ENCODE measurements around the gene ANKRD37.

DNA sequence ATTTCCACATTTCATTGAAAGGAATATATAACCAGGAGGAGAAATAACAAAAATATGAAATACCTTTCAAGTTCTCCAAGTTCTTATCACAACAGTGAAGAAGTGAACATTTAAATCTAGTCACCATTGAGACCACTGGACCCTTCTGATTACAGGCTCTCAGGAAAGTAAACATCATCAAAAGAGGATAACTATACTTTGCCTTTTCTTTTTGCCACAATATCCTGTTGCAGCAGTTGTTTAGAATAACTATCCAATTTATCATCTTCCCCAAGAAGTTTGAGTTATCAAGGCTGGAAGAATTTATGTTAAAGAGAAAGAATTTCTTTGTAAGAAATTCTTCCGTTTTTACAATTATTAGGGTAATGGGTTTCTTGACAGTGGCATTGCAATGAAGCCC, 4.5 kb upstream of the ANKRD37 start:
- no peak for TF ChIP-seq POLR2A (IDR thresholded peaks at IDR 0.05; ENCODE audit: low read depth, low read length)
- TF ChIP-seq, protein P1, sequence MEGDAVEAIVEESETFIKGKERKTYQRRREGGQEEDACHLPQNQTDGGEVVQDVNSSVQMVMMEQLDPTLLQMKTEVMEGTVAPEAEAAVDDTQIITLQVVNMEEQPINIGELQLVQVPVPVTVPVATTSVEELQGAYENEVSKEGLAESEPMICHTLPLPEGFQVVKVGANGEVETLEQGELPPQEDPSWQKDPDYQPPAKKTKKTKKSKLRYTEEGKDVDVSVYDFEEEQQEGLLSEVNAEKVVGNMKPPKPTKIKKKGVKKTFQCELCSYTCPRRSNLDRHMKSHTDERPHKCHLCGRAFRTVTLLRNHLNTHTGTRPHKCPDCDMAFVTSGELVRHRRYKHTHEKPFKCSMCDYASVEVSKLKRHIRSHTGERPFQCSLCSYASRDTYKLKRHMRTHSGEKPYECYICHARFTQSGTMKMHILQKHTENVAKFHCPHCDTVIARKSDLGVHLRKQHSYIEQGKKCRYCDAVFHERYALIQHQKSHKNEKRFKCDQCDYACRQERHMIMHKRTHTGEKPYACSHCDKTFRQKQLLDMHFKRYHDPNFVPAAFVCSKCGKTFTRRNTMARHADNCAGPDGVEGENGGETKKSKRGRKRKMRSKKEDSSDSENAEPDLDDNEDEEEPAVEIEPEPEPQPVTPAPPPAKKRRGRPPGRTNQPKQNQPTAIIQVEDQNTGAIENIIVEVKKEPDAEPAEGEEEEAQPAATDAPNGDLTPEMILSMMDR (IDR thresholded peaks at IDR 0.05; ENCODE audit: extremely low read depth in 1 of 2, insufficient read depth in 1 of 2, low read depth in 1 of 2, low read length in 2 of 2) = no peak
- TF ChIP-seq EZH2 (IDR thresholded peaks at IDR 0.05; ENCODE audit: borderline replicate concordance, low read depth, low read length, severe bottlenecking) = no peak
- TF ChIP-seq MYC (IDR thresholded peaks at IDR 0.05; ENCODE audit: low read depth, low read length) = no peak
- no peak for TF ChIP-seq POLR2AphosphoS5 (IDR thresholded peaks at IDR 0.05; ENCODE audit: insufficient read depth, low read depth, low read length)
- TF ChIP-seq, protein P2, sequence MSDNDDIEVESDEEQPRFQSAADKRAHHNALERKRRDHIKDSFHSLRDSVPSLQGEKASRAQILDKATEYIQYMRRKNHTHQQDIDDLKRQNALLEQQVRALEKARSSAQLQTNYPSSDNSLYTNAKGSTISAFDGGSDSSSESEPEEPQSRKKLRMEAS (IDR thresholded peaks at IDR 0.05; ENCODE audit: insufficient read depth, insufficient read length) = no peak
- no peak for TF ChIP-seq FOS (IDR thresholded peaks at IDR 0.05; ENCODE audit: borderline replicate concordance, insufficient read depth, low read length)
- no peak for TF ChIP-seq JUN (IDR thresholded peaks at IDR 0.05; ENCODE audit: borderline replicate concordance, insufficient read depth, insufficient read length, low read depth)
